HG03095 (cell line): ENCODE results near the gene MIA2.

Experiments used
- ATAC-seq: cut with Tn5 transposase; IDR thresholded peaks from one replicate; pipeline ENCODE4 v1.9.1; 2021; ENCODE audit warnings: moderate library complexity; ENCODE audit not compliant: unreplicated experiment

The MIA2 gene

DNA sequence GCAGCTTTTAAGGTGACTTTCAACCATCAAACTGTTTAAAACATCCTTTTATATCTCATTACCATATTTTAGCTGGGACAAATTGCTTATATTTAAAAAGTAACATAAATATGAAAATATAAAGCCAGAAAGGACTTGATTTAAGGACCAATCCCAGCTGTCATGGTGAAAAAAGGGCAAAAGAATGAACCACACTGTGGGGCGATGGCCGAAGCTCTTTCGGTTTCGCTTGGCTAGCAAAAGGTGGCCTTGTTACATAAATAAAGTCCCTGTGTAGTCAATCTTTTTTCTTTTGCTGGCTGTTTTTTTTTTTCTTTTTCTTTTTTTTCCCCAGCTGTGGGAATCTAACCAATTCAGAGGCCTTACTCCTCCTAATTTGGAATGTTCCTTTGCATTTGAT, 147.7 kb downstream of the MIA2 start:
- no peak for ATAC-seq

DNA sequence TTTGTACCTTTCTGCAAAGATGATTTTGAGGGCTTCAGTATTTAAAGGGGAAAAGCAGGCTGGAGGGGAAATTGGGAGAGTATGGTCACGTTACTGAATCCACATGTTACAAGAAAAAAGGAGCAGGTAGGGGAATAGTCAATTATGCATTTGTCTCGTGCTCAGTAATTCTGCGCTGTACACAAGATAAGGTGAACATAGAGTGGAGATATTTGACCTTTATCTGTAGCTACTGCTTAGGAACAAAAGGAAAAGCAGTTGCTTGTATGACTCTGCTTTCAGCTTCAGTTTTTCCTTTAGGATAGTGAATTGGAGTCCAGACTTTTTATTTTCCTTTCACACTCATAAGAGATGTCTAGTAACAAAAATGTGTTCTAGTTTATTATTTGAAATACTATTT, 148.7 kb downstream of the MIA2 start:
- no peak for ATAC-seq

DNA sequence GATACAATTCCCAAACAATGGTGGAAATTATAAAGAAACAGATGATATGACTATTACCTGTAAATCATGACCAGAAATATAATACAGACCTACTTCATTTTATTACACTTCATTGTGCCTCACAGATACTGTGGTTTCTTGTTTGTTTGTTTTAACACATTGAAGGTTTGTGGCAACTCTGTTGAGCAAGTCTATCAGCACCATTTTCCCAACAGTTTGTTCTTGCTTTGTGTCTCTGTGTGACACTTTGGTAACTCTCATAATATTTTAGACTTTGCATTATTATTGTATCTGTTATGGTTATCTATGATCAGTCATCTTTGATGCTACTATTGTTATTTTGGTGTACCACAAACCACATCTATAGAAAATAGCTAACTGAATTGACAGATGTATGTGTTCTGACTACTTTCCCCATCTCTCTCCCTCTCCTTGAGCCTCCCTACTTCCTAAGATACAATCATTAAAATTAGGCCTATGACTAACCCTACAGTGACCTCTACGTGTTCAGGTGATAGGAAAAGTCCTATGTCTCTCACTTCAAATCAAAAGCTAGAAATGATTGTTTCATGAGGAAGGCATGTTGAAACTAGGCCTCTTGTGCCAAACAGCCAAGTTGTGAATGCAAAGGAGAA, 149.4 kb downstream of the MIA2 start:
- no peak for ATAC-seq

DNA sequence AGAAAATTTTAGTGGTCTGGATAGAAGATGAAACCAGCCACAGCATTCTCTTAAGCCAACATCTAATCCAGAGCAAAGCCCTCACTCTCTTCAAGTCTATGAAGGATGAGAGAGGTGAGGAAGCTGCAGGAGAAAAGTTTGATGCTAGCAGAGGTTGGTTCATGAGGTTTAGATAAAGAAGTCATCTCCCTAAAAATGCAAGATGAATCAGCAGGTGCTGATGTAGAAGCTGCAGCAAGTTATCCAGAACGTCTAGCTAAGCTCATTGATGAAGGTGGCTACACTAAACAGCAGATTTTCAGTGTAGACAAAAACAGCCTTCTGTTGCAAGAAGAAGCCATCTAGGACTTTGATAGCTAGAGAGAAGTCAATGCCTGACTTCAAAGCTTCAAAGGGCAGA, 150.0 kb downstream of the MIA2 start:
- no peak for ATAC-seq

DNA sequence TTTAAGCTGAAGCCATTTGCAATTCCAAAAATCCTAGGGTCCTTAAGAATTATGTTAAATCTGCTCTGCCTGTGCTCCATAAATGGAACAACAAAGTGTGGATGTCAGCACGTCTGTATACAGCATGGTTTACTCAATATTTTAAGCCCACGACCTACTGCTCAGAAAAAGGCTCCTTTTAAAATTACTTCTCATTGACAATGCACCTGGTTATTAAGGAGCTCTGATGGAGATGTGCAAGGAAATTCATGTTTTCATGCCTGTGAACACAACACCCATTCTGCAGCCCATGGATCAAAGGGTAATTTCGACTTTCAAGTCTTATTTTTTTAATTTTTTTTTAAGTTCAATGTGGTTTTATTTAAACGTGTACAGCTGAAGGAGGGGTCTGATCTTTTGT, 150.5 kb downstream of the MIA2 start:
- no peak for ATAC-seq

DNA sequence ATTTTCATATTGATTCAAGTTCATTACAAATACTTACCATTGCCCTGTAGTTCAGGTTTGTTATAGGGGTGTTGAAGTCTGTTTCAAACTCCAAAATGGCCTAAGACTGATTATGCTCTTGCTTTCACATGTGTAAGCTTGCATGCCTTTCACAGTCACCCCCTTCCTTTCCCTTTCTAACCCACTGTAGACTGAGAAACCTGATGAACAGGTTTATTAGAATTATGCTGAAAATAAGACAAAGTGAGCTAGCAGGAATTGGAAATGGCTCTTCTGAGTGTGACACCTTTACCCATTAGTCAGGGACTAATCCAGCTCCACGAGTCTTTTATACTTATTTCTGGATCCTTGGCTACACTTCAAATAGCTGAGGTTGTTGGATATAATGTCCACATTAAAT, 159.6 kb downstream of the MIA2 start:
- ATAC-seq = no peak

DNA sequence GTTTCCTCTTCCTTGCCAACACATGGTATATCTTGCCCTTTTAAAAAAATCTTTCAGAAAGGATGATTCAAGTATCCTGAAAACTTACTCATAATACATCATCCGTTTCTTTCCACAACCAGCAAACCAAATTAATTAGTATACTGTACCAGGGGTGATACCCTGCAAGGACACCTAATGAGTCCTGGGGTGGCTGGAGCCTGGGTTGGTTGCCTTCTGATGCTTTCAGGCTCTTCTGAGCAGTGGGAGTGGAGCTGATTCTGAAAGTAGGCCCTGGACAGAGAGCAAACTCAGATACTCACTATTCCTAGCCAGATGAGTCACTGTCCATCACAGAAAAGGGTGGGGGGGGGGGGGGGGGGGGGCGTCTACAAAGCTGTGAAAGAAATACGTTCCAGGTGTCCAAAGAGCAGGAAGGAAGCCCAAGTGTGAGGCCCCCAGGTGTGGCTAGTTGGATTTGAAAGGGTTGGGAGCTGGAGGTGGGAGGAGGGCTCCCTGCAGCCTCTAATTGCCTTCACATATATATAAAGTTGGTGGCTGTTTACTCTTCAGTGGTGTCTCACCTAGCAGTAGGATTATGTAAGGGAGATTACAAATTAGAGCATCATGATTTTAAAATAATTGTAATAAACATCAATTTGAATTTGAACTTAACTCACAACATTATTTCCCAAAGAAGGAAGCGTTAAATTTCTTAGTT, 162.0 kb downstream of the MIA2 start:
- ATAC-seq = no peak

DNA sequence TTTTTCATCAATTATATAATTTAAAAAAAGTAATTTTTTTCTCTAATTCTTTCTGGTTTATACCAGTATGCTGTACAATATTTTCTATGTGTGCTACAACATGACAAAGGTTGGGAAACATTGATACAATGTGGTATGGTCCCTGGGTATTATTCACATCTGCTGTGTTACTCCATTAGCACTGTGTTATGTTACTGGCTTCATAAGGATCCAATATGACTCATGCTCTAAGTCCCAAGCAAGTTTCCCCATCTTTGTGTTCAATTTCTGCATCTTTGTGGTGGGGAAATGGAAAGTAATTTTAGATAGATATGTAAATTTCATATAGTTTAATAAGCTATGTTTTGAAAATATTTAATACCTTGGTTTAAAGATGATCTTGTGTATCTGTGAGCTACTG, 162.7 kb downstream of the MIA2 start:
- no peak for ATAC-seq

DNA sequence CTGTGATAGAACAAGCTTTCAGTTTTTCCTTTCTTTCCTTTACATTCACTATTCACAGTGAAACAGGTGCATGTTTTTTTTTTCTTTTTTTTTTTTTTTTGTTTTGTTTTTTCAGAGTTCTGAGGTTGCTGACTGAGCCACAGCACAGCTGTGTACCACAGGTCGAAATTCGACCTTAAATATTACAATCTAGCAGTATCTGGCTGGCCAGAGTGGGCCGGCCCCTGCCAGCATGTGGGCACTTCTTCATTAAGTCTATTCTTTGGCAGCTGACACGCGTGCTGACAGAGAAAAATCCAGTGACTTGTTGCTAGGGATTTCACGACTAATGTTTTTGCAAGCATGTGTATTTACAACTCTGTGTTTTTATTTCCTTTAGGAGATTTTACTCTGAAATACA, 164.7 kb downstream of the MIA2 start:
- ATAC-seq = no peak

DNA sequence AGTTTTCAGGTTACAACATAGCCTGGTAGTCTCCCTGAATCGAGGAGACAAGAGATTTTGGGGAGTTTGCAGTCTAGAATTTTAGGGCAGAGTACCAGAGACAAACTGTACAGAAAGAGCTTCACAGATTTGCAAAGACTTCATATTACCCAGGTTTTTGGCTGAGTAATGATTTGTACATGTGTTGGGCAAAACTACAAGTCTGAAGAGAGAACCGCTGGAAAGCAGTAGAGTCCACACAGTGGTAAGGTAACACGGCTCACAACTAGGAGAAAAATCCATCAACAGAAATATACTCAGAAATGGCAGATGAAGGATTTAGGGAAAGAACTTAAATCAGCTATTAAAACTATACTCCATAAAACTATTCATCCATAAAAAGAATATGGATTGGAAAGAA, 172.8 kb downstream of the MIA2 start:
- no peak for ATAC-seq

DNA sequence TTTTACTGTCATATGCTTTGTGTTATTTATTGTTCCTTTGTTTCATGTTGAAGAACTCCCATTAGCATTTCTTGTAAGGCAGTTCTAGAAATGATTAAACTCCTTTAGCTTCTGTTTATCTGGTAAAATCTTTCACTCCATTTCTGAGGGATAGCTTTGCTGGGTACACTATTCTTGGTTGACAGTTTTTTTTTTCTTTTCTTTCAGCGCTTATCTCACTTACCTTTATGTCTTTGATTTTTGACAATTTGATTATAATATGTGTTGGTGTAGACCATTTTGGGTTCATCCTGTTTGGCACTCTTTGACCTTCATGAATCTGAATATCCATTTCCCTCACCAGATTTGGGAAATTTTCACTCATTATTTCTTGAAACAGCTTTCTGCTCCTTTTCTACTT, 182.4 kb downstream of the MIA2 start:
- ATAC-seq = no peak

DNA sequence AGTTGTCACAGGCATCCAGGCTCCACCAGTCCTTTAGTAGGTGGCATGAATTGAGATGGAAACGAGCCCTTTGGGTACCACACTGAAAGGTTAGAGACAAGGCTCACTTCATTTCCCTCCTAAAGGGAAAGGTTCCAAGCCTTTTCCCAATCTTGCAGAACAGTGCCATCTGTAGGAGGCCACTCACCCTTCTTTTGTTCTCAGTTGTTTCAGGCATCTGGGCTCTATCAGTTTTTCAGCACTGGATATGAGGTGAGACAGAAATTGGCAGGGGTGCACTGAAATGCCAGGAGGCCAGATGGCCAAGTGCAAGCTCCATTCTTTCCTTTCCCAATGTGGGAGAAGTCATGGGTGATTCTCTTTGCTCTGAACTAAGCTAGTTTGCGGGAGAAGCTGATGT, 183.3 kb downstream of the MIA2 start:
- no peak for ATAC-seq

DNA sequence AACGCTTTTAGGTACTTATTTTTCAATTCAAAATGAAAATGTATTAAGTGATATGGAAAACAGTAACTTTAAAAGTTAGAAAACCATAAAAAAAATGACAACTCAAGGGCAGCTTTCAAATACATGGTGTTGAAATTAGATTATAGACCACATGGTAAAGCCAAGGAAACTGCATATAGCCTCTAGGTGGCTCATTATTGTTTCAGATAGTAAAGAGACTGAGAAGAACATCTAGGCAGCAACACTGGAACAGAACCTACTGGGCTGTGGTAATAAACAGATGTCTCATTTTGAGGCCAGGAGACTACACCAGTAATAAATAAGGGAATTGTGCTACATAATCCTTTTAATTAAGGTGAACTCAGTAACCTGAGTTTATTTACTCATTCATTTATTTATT, 185.6 kb downstream of the MIA2 start:
- no peak for ATAC-seq

DNA sequence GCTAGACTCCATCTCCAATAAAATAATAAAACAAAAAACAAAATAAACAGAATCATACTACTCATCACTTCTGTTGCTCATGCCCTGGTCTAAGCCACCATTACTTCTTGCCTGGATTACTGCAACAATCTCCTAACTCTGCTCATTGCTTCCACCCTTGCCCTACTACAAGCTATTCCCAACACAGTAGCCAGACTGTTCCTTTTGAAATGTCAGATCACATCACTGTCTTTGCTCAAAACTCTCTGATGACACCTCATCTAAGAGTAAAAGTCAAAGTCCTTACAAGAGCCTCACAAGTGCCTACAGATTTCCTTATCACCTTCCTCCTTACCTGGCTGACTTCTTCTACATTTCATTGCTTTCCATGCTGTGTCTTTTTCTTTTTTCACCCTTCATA, 188.5 kb downstream of the MIA2 start:
- ATAC-seq = no peak

DNA sequence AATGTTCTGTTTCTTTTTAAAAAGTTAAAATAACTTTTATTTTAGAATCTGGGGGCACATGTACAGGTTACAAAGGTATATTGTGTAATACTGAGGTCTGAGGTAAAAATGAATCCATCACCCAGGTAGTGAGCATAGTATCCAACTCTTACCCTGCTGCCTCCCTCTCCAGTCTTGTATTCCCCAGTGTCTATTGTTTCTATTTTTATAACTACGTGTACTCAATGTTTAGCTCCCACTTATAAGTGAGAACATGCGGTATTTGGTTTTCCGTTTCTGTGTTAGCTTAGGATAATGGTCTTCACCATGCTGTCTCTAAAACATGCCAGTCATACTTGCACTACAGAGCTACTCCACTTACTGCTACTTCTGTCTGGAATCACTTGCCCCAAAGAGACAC, 190.1 kb downstream of the MIA2 start:
- no peak for ATAC-seq

DNA sequence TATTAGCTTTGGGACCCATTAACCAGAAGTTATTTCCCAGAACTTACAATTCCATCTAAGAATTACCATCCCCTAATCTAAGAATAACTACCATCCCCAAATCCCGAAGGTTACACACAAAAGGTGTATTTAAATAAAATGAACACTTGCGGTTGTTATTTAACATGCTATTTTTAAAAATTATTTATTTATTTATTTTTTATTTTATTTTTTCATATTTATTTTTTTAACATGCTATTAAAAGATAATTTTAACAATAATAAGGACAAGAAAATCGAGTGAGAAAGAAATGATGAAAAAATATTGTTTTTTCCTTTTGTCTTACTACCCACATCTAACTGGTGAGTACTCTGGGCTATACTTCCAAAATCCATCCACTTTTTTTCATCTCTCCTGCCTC, 192.2 kb downstream of the MIA2 start:
- ATAC-seq = no peak

DNA sequence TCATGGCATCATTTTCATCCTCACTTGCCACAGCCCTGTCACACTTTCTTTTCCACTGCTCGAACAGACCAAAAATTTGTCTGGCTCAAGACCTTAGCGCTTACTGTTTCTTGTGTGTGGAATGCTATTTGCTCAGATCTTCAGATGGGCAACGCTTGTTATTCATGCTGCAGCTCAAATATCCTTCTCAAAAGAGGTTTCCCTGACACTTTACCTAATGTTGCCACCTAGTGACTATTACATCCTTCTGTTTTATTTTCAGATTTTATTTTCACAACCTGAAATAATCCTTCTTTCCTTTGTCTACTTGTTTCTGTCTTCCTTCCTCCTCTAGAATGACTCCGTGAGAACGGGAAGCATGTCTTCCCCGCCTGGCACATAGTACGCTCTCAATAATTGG, 192.9 kb downstream of the MIA2 start:
- no peak for ATAC-seq

DNA sequence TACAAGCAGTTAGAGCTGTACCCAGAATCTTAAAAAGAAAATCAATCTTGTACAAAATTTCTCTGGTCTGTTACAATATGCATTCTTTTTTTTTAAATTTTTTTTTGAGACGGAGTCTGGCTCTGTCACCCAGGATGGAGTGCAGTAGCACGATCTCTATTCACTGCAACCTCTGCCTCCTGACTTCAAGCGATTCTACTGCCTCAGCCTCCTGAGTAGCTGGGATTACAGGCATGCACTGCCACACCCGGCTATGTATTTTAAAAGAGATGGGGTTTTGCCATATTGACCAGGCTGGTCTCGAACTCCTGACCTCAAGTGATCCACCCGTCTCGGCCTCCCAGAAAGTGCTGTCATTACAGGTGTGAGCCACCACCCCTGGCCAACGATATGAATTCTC, 194.4 kb downstream of the MIA2 start:
- no peak for ATAC-seq

DNA sequence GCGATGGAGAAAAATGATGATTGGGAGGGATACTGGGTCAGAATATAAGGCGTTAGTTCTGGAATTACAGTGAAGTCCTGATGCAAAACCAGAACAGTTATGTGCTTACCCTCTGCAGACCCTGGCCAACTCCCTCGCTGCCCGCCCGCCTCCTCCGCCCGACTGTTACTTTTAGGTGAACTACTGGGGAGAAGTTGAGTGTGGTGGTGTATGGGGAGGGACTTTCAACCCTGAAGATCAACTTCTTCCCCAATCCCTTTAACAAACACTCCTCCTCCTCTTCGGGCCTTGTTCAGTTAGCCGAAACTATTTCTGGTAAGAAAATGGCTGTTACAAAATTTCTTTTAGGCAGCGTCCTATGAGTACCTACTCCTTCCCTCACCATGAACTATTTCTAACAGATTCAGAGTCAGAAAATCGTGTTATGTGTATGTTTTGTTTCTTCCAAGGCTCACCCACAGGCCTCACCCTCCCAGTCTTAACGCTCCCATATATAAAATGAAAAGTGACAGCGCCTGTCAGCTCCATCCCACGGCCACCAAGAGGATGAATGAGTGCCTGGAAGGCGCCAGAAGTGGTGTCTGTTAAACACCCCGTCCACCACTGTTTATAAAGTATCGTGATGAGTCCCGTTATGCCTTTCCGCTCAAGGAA, 197.2 kb downstream of the MIA2 start:
- ATAC-seq = peak; percentile 1

DNA sequence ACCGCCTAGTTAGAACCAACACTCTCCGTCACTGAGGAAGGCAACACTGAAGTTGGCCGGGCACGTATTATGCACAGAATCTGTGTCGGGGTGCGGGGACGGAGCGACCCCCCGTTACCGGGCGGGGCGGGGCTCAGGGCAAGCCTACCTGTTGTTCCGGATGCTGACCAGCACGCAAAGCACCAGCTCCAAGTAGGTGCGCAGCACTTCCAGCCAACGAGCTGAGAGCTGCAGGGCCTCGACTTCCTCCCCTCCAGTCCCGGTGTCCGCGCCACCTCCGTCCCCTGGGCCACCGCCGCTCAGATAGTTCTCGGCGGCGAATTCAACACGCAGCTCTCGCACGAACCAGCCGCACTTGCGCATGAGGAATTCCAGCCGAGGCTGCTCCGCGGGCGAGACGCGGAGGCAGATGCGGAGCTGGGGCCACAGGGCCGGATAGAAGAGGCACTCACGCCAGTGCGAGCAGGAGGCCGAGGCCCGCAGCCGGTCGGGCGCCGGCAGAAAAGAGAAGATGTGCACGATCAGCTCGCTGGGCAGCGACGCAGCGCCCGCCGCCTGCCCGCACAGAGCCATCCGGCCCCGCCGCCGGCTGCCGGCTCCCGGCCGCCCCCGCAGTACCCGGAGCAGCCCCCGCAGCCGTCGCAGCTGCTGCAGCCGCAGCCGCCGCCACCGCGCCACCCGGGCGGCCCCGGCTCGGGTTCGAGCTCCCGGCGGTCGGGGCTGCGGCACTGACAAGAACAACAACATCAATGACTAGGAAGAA, 197.9 kb downstream of the MIA2 start:
- ATAC-seq = peak; percentile 22

DNA sequence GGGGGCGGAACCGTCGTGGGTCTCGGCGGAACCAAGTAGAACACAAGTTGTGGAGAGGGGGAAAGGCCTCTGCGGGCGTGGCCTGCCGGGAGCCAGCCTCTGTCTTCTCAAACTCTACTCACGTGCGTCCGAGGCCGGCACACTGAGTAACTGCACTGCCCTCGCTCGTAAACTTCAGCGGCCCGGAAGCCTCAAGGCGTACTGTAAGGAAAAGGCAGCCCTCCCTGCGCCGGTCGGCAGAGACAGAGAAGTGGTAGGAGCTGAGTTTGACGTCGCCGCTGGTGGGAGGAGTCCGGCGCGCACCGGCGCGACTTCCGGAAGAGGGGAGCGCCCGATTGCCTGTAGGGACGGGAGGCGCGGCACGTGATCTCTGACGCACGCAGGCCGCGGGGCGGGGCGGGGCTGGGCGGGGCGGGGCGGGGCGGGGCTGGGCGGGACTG, 198.5 kb downstream of the MIA2 start, which contains the start of gene FBXO33:
FBXO33 (minus strand) TSS at position 255 of the 440 bp plus-strand sequence. CDS start 271 bp downstream, outside the sequence.
- ATAC-seq = peak; percentile 82
